Measurements from ENCODE around the gene ADTRP. TPM values are rescaled to one million over a fixed set of nuclear protein-coding genes. Genes with fewer than 3 reads are reported as not detected.

ADTRP gene
- total RNA-seq, 2 experiments from 2014 or later, result 24.1 to 26.1 TPM

DNA sequence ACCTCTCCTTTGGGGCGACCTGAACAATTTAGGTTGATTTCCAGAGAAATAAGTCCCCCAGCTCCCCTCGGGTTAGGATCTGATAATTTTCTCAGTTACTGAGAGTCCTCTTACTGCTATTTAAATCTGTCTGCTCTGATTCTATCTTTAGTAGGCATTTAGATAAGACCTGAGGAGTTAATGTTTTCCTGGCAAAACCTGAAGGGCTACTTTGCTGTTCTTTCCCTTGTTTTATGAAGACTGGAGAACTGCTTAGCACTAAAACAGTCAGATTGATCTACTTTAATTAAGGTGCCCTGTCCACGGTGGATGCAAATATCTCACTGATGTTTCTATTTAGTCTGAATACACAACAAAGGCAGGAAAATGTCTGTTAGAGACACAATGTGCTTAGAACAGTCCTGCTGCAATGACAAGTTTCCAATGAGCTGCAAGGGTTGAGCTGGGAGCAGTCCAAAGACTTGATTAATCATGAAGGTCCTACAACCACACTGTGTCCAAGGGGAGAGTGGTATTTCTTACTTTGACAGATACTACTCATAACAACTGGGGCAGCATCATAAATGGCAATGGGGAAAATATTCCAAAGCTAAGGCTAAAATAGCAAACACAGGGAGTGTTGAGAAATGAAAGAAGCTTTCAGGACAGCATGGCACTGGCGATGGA, 15.7 kb downstream of the ADTRP start:
- peaks cover 29% of the 10 kb centered on the region for H3K4me1 Mint-ChIP-seq (ENCODE audit: low read depth)
- intact Hi-C loops (cut with micrococcal nuclease), result no loop called here

DNA sequence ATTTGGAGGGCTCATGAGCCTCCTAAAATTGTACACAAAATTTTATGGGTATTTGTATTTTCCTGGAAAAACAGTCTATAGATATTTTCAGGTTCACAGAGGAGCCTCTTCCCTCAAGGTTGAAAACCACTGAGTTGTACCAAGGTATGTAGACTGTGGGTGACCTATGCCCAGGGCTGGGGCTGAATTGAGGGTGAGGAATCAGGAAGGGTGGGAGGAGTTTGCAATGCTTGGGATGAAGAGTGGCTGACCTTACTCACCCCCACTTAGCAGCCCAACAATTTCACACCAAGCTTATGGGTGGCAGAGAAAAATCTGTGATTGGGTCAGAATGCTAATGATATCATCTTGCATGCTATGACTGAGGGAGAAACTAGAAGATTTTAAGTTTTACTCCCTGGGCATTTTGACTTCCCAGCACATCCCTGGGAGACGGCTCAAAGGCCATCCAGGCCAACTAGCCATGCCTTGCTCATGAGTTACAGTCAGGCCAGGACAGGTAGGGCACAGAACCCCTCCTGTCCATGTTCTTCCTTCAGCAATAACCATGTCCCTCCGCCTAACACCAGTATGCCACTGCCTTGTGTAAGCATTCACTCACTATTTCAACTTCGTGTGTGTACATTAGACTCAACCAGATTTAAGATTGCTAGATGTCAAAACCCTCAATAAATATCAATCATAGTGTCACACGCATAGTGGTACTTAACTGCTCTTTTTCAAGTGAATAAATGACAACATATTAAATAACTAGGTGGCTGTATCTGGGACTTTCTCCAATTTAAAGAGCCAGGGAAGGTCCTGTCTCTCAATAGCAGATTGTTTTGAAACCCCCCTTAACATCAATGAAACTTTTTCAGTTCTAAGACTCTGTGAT, 16.6 kb downstream of the ADTRP start:
- H3K4me3 Mint-ChIP-seq, result no peak overlapping the region
- no peak overlapping the region for H3K27ac Mint-ChIP-seq
- H3K9me3 Mint-ChIP-seq, result peaks cover 4% of the 10 kb centered on the region
- peaks cover 23% of the 10 kb centered on the region for H3K4me1 Mint-ChIP-seq (ENCODE audit: low read depth)
- H3K27me3 Mint-ChIP-seq, result peaks cover 2% of the 10 kb centered on the region
- CTCF ChIA-PET, result no interaction called here
- no peaks in the 10 kb centered on the region for H3K36me3 Mint-ChIP-seq
- no peak for DNase-seq
- intact Hi-C loops (cut with micrococcal nuclease), result no loop called here
- POLR2A ChIA-PET, result no interaction called here

More for the DNA sequence above, 15.7 kb downstream of the ADTRP start:
- Mint-ChIP-seq H3K36me3 (no peaks in the 10 kb centered on the region), H3K27me3 (peaks cover 2% of the 10 kb centered on the region), H3K4me3 (no peak overlapping the region), H3K27ac (no peak overlapping the region), H3K9me3 (no peaks in the 10 kb centered on the region)
- no peak for DNase-seq
- POLR2A ChIA-PET, result no interaction called here
- CTCF ChIA-PET, result no interaction called here

DNA sequence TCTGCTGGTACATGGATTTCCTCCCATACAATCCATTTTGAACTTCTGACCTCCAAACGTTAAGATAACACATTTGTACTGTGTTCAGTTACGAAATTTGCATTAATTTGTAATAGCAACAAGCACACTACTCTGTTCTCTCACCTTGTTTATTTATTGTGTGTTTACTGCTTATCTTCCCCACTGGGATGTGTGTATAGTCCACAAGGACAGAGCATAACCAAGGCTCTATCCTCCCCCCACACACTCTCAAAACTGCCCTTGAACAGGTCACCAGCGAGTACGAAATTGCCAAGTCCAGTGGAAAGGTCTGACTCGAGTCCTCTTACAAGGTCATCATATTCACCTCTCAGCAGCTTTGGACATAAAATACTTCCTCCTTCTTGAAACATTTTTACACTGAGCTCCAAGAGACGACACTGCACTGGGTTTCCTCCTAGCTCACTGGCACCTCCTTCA, 18.6 kb downstream of the ADTRP start:
- Mint-ChIP-seq H3K4me3 (no peak overlapping the region), H3K9me3 (peaks cover 4% of the 10 kb centered on the region), H3K36me3 (no peaks in the 10 kb centered on the region), H3K27ac (no peak overlapping the region), H3K27me3 (peaks cover 2% of the 10 kb centered on the region), H3K4me1 (ENCODE audit: low read depth) (peaks cover 17% of the 10 kb centered on the region)
- intact Hi-C loops (cut with micrococcal nuclease), result no loop called here
- CTCF ChIA-PET, result no interaction called here
- no peak for DNase-seq
- POLR2A ChIA-PET, result no interaction called here

DNA sequence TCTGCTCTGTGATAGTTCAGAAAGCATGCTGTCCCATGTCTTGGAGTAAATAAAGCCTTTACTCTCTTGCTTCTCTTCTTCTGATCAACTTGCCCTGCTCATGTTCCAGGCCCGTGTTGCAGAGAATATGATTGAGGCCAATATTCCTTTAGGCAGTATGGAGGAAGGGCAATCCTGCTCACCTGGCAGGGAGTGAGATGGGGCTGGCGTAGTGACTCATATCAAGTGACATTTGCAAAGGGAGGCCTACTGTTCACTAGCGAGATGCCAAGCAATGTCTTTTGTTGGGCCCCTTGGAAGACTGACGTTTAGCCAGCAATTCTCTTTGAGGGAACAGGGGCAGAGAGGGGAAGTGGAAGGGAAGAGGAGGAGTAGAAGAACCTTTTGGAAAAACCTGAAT, 19.7 kb downstream of the ADTRP start:
- intact Hi-C loops (cut with micrococcal nuclease), result no loop called here
- Mint-ChIP-seq H3K27ac (no peak overlapping the region), H3K4me1 (ENCODE audit: low read depth) (peaks cover 8% of the 10 kb centered on the region), H3K36me3 (no peaks in the 10 kb centered on the region), H3K27me3 (no peaks in the 10 kb centered on the region), H3K4me3 (no peak overlapping the region), H3K9me3 (peaks cover 4% of the 10 kb centered on the region)
- ChIA-PET CTCF (interaction anchor here (0.7 kb wide), 1 partner anchor 67 kb away, joined by 3 read pairs; no protein-coding TSS in a partner anchor), POLR2A (no interaction called here)
- DNase-seq, result no peak

DNA sequence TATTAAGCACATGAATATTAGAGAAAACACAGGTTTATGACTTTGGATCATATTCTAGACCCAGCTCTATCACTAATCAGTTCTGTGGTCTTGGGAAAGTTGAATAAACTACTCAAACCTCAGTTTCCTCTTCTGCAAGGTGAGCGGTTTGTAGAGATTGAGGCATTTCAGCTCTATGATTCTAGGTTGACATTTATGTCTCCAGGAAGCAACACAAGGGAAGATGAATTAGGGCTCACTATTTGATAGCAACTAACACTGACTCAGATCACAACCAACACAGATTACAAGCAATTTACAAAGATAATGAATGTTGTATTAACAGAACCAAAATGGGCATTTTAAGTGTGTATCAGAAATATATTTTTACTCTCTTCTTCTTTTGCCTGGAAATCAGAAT, 21.9 kb downstream of the ADTRP start:
- CTCF ChIA-PET, result no interaction called here
- Mint-ChIP-seq H3K36me3 (no peaks in the 10 kb centered on the region), H3K27ac (no peak overlapping the region), H3K27me3 (peaks cover 2% of the 10 kb centered on the region), H3K9me3 (peaks cover 4% of the 10 kb centered on the region), H3K4me1 (ENCODE audit: low read depth) (peaks cover 8% of the 10 kb centered on the region), H3K4me3 (no peak overlapping the region)
- intact Hi-C loops (cut with micrococcal nuclease), result no loop called here
- POLR2A ChIA-PET, result no interaction called here
- DNase-seq, result no peak

DNA sequence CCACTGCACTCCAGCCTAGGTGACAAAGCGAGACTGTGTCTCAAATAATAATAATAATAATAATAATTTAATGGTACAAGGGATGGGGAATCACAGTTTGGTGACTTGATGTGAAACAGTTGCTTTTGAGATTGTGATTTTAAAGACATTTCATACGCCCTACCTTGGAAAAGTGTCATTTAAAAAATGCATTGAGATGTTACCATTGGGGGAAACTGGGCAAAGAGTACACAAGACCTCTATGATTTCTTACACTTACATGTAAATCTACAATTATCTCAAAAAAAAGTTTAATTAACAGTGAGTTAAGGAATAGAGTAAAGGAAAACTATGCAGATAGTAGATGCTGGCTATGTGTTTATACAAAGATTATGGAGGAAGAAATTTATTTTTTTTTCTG, 22.3 kb downstream of the ADTRP start:
- H3K9me3 Mint-ChIP-seq, result peaks cover 4% of the 10 kb centered on the region
- H3K27me3 Mint-ChIP-seq, result peaks cover 2% of the 10 kb centered on the region
- POLR2A ChIA-PET, result no interaction called here
- no peaks in the 10 kb centered on the region for H3K36me3 Mint-ChIP-seq
- H3K4me3 Mint-ChIP-seq, result no peak overlapping the region
- peaks cover 8% of the 10 kb centered on the region for H3K4me1 Mint-ChIP-seq (ENCODE audit: low read depth)
- intact Hi-C loops (cut with micrococcal nuclease), result no loop called here
- CTCF ChIA-PET, result no interaction called here
- no peak for DNase-seq
- H3K27ac Mint-ChIP-seq, result no peak overlapping the region

DNA sequence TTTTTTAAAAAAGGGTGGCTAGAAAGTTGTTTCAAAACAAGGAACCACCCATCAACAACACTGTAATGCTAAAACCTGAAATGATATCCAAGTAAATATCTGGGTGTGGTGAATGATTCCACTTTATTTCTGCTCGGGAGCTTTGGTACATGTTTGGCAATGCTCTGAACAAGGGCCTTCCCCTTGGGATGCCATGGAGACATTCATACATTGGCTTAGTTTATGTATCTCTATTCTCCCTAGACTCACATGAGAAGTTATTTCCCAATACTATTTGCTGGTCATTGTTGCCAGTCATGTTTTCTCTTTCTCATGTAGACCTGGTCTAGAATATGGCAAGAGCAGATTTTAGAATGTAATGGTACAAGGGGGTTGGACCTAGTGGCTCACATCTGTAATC, 22.9 kb downstream of the ADTRP start:
- ChIA-PET POLR2A (no interaction called here), CTCF (no interaction called here)
- Mint-ChIP-seq H3K27ac (no peak overlapping the region), H3K36me3 (no peaks in the 10 kb centered on the region), H3K9me3 (peaks cover 4% of the 10 kb centered on the region), H3K27me3 (peaks cover 2% of the 10 kb centered on the region), H3K4me1 (ENCODE audit: low read depth) (peaks cover 8% of the 10 kb centered on the region), H3K4me3 (no peak overlapping the region)
- DNase-seq, result no peak
- intact Hi-C loops (cut with micrococcal nuclease), result no loop called here

DNA sequence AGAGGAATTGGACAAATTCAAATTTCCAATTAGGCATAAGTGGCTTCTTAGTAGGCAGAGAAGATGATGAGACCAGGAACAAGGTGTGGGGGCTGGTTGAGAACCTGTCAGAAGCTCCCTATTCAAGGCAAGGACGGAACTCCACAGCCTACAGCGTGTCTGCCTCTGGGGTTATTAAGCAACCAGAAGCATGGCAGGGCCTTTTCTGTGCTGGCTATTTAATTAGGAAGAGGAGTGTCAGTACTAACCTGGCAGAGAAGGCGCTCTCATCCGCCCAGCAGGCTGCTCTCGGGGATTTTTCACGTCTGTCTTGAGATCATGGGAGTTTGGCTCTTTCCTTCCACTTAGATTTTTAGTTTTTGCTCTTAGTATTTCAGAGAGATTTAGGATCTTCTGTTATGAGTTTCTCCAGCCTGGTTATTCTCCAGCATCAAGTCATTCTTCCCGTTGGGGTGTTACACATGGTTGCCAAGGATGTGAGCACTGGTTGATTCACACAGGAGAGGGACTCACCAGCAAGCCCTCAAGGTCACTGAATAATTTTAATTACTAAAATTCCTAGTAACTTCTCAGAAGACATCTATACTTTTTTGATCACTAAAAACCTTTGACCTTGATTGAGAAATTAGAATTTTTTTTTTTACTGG, 23.9 kb downstream of the ADTRP start:
- CTCF ChIA-PET, result no interaction called here

DNA sequence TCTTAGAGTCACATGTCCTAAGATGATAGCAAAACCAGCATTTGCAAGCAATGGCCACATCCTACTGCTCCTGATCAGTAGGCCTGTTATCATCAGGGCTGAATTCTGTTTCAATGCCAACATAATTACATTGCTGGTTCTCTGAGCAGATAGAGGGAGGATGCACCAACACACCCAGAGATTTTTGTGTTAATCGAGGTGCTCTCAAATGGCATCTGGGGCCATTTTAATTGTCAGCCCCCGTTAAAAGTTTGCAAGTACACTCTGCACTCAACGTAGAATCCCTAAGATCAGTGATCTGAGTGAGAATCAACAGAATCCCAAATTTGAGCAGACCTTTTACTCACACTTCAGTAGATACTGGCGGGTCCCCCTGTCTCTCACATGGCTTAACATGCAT, 24.8 kb downstream of the ADTRP start:
- intact Hi-C loops (cut with micrococcal nuclease), result no loop called here
- Mint-ChIP-seq H3K36me3 (no peaks in the 10 kb centered on the region), H3K4me3 (no peak overlapping the region), H3K27me3 (peaks cover 2% of the 10 kb centered on the region), H3K9me3 (peaks cover 4% of the 10 kb centered on the region), H3K4me1 (ENCODE audit: low read depth) (peaks cover 8% of the 10 kb centered on the region), H3K27ac (no peak overlapping the region)
- POLR2A ChIA-PET, result no interaction called here
- CTCF ChIA-PET, result no interaction called here
- no peak for DNase-seq

More for the DNA sequence above, 23.9 kb downstream of the ADTRP start:
- POLR2A ChIA-PET, result no interaction called here
- Mint-ChIP-seq H3K36me3 (no peaks in the 10 kb centered on the region), H3K4me1 (ENCODE audit: low read depth) (peaks cover 8% of the 10 kb centered on the region), H3K27ac (no peak overlapping the region), H3K9me3 (peaks cover 4% of the 10 kb centered on the region), H3K4me3 (no peak overlapping the region), H3K27me3 (peaks cover 2% of the 10 kb centered on the region)
- no peak for DNase-seq
- intact Hi-C loops (cut with micrococcal nuclease), result no loop called here

DNA sequence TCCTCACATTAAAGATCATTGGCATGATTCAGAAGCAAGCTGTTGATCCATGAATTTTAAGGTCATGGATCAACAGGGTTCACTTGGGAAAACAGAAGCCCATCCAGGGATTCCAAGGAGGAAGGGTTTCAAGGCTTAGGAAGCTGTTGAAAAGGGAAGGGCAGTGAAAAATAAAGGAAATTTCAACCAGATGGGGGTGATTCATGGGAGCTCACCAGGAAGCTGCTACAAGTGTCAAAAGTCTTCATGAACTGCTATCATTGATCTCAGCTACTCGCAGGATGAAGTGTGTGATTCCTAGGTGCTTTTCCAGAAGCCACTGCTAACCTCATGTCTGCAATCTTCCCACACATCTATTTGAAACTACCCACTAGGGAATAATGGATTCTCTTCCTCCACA, 26.2 kb downstream of the ADTRP start:
- H3K4me3 Mint-ChIP-seq, result no peak overlapping the region
- H3K27ac Mint-ChIP-seq, result no peak overlapping the region
- ChIA-PET CTCF (no interaction called here), POLR2A (no interaction called here)
- H3K9me3 Mint-ChIP-seq, result peaks cover 2% of the 10 kb centered on the region
- H3K4me1 Mint-ChIP-seq (ENCODE audit: low read depth), result peaks cover 8% of the 10 kb centered on the region
- no peak for DNase-seq
- no peaks in the 10 kb centered on the region for H3K36me3 Mint-ChIP-seq
- peaks cover 2% of the 10 kb centered on the region for H3K27me3 Mint-ChIP-seq
- intact Hi-C loops (cut with micrococcal nuclease), result no loop called here

DNA sequence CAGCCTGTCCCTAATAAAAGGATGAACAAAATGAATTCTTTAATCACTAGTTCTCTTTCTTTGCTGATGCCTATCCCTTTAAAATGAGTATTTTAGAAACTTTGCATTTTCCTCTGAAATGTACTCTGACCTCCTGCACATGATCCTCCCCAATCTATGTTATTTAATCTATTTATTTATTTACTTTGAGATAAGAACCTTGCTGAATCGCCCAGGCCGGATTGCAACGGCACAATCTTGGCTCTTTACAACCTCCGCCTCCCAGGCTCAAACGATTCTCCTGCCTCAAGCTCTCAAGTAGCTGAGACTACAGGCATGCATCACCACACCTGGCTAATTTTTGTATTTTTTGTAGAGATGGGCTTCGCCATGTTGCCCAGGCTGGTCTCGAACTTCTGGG, 27.9 kb downstream of the ADTRP start:
- Mint-ChIP-seq H3K27me3 (peaks cover 2% of the 10 kb centered on the region), H3K27ac (no peak overlapping the region), H3K9me3 (no peaks in the 10 kb centered on the region), H3K4me1 (ENCODE audit: low read depth) (no peaks in the 10 kb centered on the region), H3K4me3 (no peak overlapping the region), H3K36me3 (no peaks in the 10 kb centered on the region)
- DNase-seq, result no peak
- POLR2A ChIA-PET, result no interaction called here
- intact Hi-C loops (cut with micrococcal nuclease), result no loop called here
- CTCF ChIA-PET, result no interaction called here

DNA sequence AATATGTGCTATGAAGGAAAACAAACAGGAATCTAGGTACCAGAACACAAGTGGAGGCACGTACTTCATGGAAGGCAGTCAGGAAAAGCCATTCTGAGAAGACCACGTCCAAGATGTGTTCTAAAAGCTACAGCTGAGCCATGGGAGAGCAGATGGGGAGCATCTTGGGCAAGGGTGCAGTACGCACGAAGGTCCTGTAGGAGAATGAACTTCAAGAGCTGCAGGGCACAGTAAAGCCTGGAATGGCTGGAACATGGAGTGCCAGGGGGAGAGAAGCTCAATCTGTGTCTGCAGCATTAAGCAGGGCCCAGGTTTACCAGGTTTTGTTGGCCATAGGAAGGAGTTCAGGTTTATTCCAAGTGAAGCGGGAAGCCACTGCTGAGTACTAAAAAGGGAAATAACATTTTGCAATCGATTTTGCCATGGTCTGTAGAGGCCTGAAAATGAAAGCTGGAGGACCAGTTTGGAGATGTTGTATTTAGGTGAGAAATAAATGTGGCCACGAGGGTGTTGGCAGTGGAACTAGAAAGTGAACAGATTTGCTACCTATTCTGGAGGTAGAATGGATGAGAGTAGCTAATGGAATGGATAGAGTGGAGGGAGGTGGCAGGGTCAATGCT, 29.9 kb downstream of the ADTRP start:
- Mint-ChIP-seq H3K36me3 (no peaks in the 10 kb centered on the region), H3K9me3 (peaks cover 5% of the 10 kb centered on the region), H3K4me1 (ENCODE audit: low read depth) (no peaks in the 10 kb centered on the region), H3K27me3 (peaks cover 2% of the 10 kb centered on the region), H3K4me3 (no peak overlapping the region), H3K27ac (no peak overlapping the region)
- CTCF ChIA-PET, result interaction anchor here (0.6 to 1.2 kb wide), 2 partner anchors 71 to 93 kb away, joined by 3 read pairs; no protein-coding TSS in a partner anchor
- POLR2A ChIA-PET, result interaction anchor here (0.7 kb wide), 1 partner anchor 32 kb away, joined by 3 read pairs; no protein-coding TSS in a partner anchor
- DNase-seq, result no peak
- intact Hi-C loops (cut with micrococcal nuclease), result no loop called here

Measured in activated CD4-positive, alpha-beta memory T cell treated with anti-CD3 and anti-CD28 coated beads for 36 hours (primary cell).